ENCODE data around the gene TPD52L2.
A peak's percentile ranks its signal among the peaks of the same experiment; 100 is the strongest.

The TPD52L2 gene

DNA sequence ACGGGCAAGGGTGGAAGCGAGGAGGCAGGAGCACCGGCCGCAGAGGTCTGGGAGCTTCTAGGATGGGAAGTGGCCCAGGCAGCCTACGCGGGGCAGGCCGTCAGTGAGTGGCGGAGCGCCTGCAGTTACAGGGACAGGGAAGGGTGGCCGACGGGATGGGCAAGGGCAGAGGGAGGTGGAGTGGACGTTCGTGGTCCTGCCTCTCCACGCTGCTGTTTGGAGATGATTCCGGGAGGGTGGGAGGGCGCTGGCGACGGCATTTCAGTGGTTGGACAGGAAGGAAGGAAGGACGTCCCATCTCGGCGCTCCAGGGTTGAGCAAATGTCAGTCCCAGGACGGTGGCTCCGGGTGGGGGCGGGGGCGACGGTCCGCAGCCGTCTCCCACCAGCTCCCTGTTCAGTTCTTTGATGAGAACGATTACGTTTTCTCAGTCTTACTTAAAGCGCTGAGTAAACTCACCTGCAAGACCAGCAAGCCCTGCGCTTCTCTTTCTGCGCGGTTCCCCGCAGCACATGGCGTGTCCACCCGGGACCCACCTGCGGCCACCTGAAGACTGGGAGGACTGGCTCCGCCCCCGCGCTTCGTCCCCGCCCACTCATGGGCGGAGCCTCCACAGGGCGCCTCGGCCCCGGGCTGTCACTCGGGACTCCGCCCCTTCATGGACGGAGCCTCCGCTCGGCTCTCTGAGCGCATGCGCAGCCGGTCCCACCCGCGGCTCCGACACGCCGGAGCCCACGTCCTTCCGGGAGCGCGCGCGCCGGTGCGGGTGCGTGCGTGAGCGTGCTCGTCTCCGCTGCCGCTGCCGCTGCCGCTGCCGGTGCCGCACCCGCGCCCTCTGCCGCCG is 29.5 kb downstream of the TPD52L2 start, which contains the start of gene DNAJC5:
TSS of gene DNAJC5 (plus strand) at position 769 of the 844 bp plus-strand sequence. CDS start 33,220 bp downstream, outside the sequence.
- TF ChIP-seq SNAI2 (CRISPR knock-in tag; IDR thresholded peaks at IDR 0.05) (no peak; the same call in 1 of the 2 replicates), CSDC2 (CRISPR knock-in tag; IDR thresholded peaks at IDR 0.05) (0 out of 2 replicates have a peak, but pooled peaks have one; percentile 24), ZFP30 (CRISPR knock-in tag; IDR thresholded peaks at IDR 0.05) (no peak), TOX (CRISPR knock-in tag; IDR thresholded peaks at IDR 0.05; ENCODE audit: borderline replicate concordance) (no peak), ZFP3 (CRISPR knock-in tag; IDR thresholded peaks at IDR 0.05) (no peak), ZNF70 (CRISPR knock-in tag; IDR thresholded peaks at IDR 0.05) (no peak), ZC3H10 (CRISPR knock-in tag; IDR thresholded peaks at IDR 0.05) (no peak), POU6F1 (CRISPR knock-in tag; IDR thresholded peaks at IDR 0.05; ENCODE audit: borderline replicate concordance, low read depth) (no peak), TSHZ2 (CRISPR knock-in tag; IDR thresholded peaks at IDR 0.05) (peak; percentile 98), ISL1 (CRISPR knock-in tag; IDR thresholded peaks at IDR 0.05) (no peak), GLIS3 (CRISPR knock-in tag; IDR thresholded peaks at IDR 0.05) (no peak)
- TF ChIP-seq, protein P1, sequence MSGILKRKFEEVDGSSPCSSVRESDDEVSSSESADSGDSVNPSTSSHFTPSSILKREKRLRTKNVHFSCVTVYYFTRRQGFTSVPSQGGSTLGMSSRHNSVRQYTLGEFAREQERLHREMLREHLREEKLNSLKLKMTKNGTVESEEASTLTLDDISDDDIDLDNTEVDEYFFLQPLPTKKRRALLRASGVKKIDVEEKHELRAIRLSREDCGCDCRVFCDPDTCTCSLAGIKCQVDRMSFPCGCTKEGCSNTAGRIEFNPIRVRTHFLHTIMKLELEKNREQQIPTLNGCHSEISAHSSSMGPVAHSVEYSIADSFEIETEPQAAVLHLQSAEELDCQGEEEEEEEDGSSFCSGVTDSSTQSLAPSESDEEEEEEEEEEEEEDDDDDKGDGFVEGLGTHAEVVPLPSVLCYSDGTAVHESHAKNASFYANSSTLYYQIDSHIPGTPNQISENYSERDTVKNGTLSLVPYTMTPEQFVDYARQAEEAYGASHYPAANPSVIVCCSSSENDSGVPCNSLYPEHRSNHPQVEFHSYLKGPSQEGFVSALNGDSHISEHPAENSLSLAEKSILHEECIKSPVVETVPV (CRISPR knock-in tag; IDR thresholded peaks at IDR 0.05): no peak

GRCh38 chr20:63895202-63895951 is 30.3 kb downstream of the TPD52L2 start:
- no peak for TF ChIP-seq TSHZ2 (CRISPR knock-in tag; IDR thresholded peaks at IDR 0.05)
- no peak for TF ChIP-seq ARNTL (CRISPR knock-in tag; IDR thresholded peaks at IDR 0.05; ENCODE audit: borderline replicate concordance, low read depth)
- TF ChIP-seq POU6F1 (CRISPR knock-in tag; IDR thresholded peaks at IDR 0.05; ENCODE audit: borderline replicate concordance, low read depth): no peak
- no peak for TF ChIP-seq PATZ1 (CRISPR knock-in tag; IDR thresholded peaks at IDR 0.05; ENCODE audit: borderline replicate concordance)
- TF ChIP-seq ZC3H10 (CRISPR knock-in tag; IDR thresholded peaks at IDR 0.05): no peak
- no peak for TF ChIP-seq CSDC2 (CRISPR knock-in tag; IDR thresholded peaks at IDR 0.05)
- TF ChIP-seq ESRRG (CRISPR knock-in tag; IDR thresholded peaks at IDR 0.05): no peak
- no peak for TF ChIP-seq PPARA (CRISPR knock-in tag; IDR thresholded peaks at IDR 0.05; ENCODE audit: borderline replicate concordance)
- ATAC-seq: no peak

More for the DNA sequence above, 29.5 kb downstream of the TPD52L2 start, which contains the start of gene DNAJC5:
- peak; percentile 94 for ATAC-seq

Measured in SK-N-SH treated with all-trans-retinoic acid at 6 μM for 48 hours (cell line).